HG02870 (cell line): ENCODE data around the gene IGF2.

Source experiments
- ATAC-seq: cut with Tn5 transposase; IDR thresholded peaks from one replicate; pipeline ENCODE4 v1.9.1; 2021; ENCODE audit warnings: mild to moderate bottlenecking, moderate library complexity; ENCODE audit not compliant: unreplicated experiment

Gene IGF2

GRCh38 chr11:2169626-2170570 is 30.7 kb upstream of the IGF2 start:
- no peak for ATAC-seq

- ATAC-seq: no peak
These were observed 29.8 kb upstream of the IGF2 start for GRCh38 chr11:2169005-2169378.

DNA sequence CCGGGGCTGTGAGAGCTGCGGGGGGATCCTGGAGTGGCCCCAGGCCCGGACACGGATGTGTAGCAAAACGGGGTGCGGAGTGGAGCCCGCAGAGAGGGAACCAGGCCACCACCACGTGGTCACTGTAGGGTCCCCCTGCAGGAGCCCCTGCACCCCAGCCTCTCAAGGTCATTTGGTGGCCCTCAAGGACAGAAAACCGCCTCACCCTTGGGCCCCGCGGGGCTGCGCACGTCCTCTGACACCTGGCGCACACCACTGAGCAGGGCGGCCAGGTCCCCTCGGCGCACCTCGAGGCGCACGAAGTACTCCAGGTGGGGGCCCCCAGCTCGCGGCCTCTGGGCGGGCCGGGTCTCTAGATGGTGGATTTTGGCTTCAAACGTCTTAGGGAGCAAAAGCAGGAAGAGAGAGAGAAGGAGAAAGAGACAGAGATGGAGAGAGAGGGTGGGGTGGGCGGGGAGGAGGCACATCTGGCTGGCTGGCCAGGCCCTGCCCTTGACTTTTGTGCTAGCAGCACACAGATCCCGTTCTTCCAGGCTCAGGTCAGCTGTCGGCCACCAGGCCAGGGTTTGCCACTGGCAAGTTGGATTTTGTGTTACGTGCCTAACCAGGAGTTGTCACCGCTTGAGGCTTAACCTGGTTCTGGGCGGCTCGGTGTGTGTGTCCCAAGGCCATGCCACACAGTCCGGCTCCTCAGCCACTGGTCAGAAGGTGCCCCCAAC is 29.3 kb upstream of the IGF2 start:
- no peak for ATAC-seq

DNA sequence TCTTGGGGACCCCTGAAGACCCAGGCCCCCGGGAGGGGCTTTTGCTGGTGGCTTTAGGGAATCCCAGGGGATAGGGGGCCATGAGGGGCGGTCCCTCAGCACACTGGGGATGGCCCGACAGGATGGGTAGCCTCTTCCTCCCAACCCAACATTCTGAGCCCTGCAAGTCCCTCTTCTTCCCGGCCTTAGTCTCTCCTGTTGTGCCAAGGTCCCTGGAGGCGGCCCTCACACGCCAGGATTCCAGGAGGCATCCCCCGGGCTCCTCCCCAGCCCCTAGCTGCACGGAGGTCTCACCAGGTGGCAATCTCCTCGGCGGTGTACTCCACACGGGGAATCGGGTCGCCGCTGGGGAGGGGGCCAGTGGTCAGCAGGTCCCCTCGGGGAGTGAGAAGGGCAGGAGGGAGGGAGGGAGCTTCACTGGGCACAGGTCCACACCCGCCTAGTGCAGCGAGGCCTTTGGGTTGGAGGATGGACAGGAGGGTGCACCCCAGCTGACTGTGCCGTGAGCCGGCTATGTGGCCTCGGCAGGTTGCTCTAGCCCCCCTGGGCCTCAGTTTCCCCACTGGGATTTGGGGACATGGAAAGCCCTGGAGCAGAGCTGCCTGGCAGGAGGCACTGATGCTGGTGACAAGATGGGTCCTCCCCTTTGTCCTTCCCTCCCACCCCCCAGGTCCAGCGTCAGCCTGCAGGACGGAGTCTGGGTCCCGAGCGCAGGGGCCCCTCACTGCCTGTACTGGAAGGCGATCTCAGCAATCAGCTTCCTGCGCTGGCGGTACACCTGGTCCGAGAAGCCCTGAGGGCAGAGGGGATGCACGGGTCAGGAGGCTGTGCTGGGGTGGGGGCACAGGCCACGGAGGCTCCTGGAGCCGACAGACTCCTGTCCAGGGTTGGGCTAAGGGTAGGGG is 28.2 kb upstream of the IGF2 start:
- ATAC-seq: no peak

DNA sequence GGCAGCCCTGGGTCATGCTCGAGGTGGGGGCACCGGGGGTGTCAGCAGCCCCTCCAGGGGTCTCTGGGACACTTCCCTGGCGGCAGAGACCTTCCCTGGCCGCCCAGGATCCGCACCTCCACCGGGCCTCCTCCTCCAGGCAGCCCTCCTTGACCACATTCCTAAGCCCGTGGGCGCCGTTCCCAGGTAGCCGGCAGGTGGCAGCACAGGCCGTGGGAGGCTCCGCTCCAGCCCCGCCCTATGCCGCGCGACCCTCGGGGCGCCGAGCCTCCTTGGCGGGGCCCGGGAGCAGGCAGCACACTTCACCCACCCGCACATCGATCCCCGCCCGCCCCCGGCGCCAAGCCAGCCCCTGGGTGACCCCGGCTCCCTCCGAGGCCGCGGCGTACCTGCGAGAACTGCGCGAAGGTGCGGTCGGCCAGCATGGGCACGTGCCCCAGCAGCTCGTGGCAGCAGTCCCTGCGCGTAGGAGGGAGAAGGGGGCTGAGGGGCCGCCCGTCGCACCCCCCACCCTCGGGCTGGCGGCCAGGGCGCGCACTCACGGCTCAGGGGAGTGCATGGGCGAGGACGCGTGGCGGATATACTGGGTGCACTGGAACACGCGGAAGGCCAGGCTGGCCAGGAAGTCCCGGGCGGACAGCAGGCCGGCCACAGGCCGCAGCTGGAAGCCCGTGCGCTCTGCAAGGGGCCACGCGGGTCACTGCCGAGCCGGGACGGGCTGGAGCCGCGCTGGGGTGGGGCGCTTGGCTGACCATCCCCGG is 27.1 kb upstream of the IGF2 start:
- ATAC-seq: no peak

GRCh38 chr11:2165571-2165970 is 26.4 kb upstream of the IGF2 start:
- no peak for ATAC-seq

- ATAC-seq: no peak
These were observed 25.8 kb upstream of the IGF2 start for GRCh38 chr11:2164861-2165555.

DNA sequence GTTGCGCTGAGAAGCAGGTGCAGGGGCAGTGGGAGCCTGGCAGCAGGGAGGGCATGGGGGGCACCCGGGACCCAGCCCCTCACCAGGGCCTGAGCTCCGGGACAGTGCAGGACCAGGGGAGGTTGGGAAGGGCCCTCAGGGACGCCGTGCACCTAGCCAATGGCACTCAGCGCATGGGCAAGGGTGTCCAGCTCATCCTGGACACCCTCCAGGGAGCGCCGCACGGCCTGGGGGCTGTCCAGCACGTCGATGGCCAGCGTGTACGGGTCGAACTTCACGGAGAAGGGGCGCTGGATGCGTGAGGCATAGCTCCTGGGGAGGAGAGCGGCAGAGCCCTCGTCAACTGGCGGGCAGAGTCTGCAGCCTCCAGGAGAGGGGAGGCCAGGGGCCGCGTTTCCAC is 24.9 kb upstream of the IGF2 start:
- ATAC-seq: no peak

- ATAC-seq: no peak
These were observed 24.3 kb upstream of the IGF2 start for GRCh38 chr11:2163428-2163978.

GRCh38 chr11:2160736-2161259 is 21.6 kb upstream of the IGF2 start, which contains the start of gene INS:
TSS of gene INS (minus strand) at chr11:2161209. CDS start at chr11:2160971, 238 bp downstream.
- no peak for ATAC-seq

DNA sequence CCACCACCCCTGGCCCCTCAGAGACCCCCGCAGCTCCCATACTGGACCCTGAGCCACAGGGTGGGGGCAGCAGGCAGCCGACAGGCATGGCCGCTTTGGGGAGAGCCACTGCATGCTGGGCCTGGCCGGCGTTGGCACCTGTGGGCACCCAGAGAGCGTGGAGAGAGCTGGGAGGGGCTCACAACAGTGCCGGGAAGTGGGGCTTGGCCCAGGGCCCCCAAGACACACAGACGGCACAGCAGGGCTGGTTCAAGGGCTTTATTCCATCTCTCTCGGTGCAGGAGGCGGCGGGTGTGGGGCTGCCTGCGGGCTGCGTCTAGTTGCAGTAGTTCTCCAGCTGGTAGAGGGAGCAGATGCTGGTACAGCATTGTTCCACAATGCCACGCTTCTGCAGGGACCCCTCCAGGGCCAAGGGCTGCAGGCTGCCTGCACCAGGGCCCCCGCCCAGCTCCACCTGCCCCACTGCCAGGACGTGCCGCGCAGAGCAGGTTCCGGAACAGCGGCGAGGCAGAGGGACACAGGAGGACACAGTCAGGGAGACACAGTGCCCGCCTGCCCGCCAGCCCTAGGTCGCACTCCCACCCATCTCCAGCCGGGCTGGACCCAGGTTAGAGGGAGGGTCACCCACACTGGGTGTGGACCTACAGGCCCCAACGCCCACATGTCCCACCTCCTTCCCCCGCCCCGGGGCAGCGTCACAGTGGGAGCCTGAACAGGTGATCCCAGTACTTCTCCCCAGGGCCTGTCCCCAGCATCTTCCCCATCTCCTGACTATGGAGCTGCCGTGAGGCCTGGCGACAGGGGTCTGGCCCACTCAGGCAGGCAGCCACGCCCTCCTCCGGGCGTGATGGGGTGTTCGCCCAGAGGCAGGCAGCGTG is 20.6 kb upstream of the IGF2 start:
- no peak for ATAC-seq

- ATAC-seq: no peak
These were observed 19.8 kb upstream of the IGF2 start for GRCh38 chr11:2158966-2159365.

- ATAC-seq: no peak
These were observed 19.1 kb upstream of the IGF2 start for GRCh38 chr11:2158296-2158737.

GRCh38 chr11:2157294-2158040 is 18.3 kb upstream of the IGF2 start:
- no peak for ATAC-seq

GRCh38 chr11:2156416-2157182 is 17.4 kb upstream of the IGF2 start:
- no peak for ATAC-seq

GRCh38 chr11:2155511-2155910 is 16.3 kb upstream of the IGF2 start:
- ATAC-seq: no peak

GRCh38 chr11:2154889-2155288 is 15.7 kb upstream of the IGF2 start:
- ATAC-seq: no peak
